ES-I3 (cell line): ENCODE data around the gene B3GNT2.
"Not testable (repeated sequence)": the region's sequence is repeated elsewhere in the genome, so short reads cannot be mapped to it uniquely, and the experiment has no call there.

Source experiments
- H3K36me3 ChIP-seq: 2 replicates; pipeline ENCODE4 v1.6.1; 2013; ENCODE audit warnings: mild to moderate bottlenecking, low read length, control low read depth, moderate library complexity; ENCODE audit not compliant: insufficient read depth
- H3K4me1 ChIP-seq: 2 replicates; pipeline ENCODE4 v1.6.1; 2013; ENCODE audit warnings: mild to moderate bottlenecking, control low read depth, low read length; ENCODE audit not compliant: insufficient read depth
- H3K9ac ChIP-seq: 2 replicates; pipeline ENCODE4 v1.6.1; 2013; ENCODE audit warnings: low read depth, mild to moderate bottlenecking, low read length, moderate library complexity
- H3K9me3 ChIP-seq: 2 replicates; pipeline ENCODE4 v1.6.1; 2013; ENCODE audit warnings: mild to moderate bottlenecking, low read length, moderate library complexity; ENCODE audit not compliant: control insufficient read depth, insufficient read depth

B3GNT2 gene

DNA sequence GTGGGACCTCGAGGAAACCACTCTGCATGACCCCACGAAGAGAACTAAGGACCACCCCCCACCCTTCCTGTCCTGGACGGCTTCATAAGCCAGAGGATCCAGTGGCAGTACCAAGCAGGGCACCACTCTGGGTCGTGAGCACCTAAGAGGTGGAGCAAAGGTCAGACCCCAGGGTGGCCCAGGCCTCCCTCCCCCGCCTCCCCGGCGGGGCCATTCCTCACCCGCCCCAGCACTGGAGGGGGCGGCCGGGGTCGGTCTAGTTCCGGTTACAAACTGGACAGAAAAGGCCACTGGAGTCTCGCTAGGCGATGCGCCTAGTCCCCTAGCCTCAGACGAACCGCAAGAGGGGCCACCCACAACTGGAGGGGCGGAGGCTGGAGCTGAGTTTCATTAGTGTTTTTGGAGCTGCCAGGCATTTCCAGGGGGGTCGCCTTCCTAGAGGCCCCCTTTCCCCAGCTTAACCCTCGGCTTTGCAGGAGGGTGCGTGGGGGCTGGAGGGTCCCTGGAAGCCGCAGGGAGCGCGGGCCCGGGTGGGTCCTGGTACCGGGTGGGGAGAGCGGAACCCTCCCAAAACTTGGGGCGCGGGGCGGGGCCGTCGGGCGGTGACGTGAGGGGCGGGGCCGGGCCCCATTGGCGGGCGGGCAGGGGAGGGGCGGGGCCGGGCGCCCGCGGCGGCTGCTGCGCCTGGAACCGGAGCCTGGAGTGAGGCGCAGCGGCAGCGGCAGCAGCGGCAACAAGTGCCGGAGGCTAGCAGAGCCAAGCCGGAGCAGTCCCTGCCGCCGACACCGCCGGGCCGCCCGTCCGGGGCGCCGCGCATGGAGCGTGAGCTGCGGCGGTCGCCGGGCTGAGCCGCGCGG is at the start of gene B3GNT2:
Gene B3GNT2, plus strand, starts transcription at position 695 of the 857 bp plus-strand sequence. CDS start 26,106 bp downstream, outside the sequence.
- Histone ChIP-seq H3K4me1 (peaks cover 16% of the 10 kb centered on the region), H3K36me3 (no peaks in the 10 kb centered on the region), H3K9me3 (no peaks in the 10 kb centered on the region), H3K9ac (peak within 1 kb of the TSS; percentile 94)

GRCh38 chr2:62146790-62147189 is 49.1 kb upstream of the B3GNT2 start:
- not testable (repeated sequence) for H3K9ac ChIP-seq, H3K9me3 ChIP-seq, H3K4me1 ChIP-seq, H3K36me3 ChIP-seq

DNA sequence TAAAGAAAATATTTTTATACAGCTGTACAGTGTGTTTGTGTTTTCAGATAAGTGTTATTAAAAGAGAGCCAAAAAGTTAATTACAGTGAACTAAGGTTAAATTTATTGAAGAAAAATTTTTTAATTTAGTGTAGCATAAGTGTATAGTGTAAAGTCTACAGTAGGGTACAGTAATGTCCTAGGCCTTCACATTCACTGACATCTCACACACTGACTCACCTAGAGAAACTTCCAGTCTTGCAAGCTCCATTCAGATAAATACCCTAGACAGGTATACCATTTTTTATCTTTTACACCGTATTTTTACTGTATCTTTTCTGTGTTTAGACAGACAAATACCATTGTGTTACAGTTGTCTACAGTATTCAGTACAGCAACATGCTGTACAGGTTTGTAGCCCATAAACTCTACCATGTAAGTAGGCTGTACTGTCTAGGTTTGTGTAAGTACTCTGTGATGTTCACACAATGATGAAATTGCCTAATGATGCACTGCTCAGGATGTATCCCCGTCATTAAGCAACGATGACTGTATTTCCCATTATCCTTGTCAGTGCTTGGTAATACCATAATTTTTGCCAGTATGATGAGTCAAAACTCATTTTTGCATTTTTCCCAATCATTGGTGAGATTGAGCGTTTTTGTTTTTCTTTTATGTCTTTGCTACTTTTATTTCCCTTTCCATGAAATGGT is 48.2 kb upstream of the B3GNT2 start:
- Histone ChIP-seq H3K4me1 (peaks cover 13% of the 10 kb centered on the region; the same call in 1 of the 2 replicates), H3K36me3 (no peaks in the 10 kb centered on the region), H3K9me3 (no peaks in the 10 kb centered on the region), H3K9ac (no peak overlapping the region)

DNA sequence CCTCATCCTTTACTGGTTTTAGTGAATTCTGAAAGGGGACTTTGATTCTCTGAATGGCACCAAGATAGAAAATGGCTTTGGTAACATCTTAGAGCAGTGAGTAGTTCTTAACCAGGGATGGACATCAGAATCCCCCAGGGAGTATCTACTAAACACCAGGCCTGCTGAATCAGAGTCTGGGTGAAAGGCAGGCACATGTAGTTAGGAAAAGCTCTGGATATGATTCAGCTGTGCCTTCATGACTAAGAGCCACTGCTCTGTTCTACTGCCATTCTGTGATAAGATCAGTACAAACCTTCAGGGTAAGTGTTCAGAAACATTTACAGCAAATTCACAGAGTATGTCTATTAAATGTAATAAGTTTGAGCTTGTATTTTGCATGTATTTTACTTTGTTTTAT is 46.2 kb upstream of the B3GNT2 start:
- Histone ChIP-seq H3K9me3 (no peaks in the 10 kb centered on the region), H3K36me3 (no peaks in the 10 kb centered on the region), H3K9ac (no peak overlapping the region), H3K4me1 (peaks cover 13% of the 10 kb centered on the region; the same call in 1 of the 2 replicates)

DNA sequence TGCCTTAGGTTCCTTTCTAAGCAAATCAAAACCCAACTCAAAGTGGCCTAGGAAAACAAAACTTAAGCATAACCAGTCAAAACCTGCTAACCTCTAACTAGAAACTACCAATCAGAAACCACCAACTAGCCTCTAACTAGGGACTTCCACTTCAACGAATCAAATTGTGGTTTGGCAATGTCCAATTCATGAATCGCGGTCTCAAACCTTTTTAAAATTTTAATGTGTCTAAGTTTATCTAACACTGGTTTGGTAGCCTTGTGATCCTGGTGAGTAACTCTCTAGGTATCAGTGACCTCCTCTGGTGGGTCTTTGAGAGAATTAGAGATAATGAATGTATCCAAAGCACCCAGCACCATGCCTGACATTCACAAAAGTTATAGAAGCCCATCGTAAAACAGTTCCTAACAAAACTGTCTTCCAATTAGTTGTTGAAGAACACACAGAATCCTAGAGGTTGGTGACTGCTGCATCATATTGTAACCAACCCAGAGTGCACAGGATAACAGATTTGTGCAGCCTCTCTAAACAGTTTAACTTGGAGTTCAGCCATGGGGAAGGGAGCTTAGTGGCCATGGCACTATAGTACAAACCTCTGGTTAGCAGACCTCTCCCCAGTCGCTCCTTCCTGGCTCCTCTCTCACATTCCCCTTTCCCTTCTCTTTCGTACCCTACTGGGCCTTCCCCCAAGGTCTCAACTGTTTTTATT is 45.2 kb upstream of the B3GNT2 start:
- no peak overlapping the region for H3K9ac ChIP-seq
- H3K4me1 ChIP-seq, result peaks cover 13% of the 10 kb centered on the region; the same call in 1 of the 2 replicates
- H3K36me3 ChIP-seq, result no peaks in the 10 kb centered on the region
- no peaks in the 10 kb centered on the region for H3K9me3 ChIP-seq

DNA sequence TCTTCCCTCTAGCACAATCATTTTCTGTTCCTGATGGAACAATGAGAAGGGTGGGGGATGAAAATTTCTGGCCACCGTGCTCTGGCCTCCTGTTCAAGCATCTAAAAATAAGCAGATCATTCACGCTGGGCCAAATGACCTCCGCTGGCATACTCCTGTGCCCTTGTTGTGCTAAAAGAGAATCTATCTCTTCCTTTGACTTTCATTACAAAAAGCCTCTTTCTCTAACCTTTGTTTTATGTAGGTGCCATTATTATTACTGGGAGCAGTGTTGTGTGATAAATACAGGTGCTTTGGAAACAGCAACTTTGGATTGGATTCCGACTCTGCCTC is 44.6 kb upstream of the B3GNT2 start:
- Histone ChIP-seq H3K9ac (no peak overlapping the region), H3K4me1 (peaks cover 13% of the 10 kb centered on the region; the same call in 1 of the 2 replicates), H3K36me3 (no peaks in the 10 kb centered on the region), H3K9me3 (no peaks in the 10 kb centered on the region)

- Histone ChIP-seq H3K4me1 (peaks cover 15% of the 10 kb centered on the region), H3K36me3 (no peaks in the 10 kb centered on the region), H3K9ac (no peak overlapping the region), H3K9me3 (no peaks in the 10 kb centered on the region)
Measured at GRCh38 chr2:62152000-62152399, 43.9 kb upstream of the B3GNT2 start.

GRCh38 chr2:62156861-62157496 is 38.9 kb upstream of the B3GNT2 start:
- Histone ChIP-seq H3K4me1 (peaks cover 7% of the 10 kb centered on the region), H3K9ac (no peak overlapping the region), H3K36me3 (no peaks in the 10 kb centered on the region), H3K9me3 (no peaks in the 10 kb centered on the region)

DNA sequence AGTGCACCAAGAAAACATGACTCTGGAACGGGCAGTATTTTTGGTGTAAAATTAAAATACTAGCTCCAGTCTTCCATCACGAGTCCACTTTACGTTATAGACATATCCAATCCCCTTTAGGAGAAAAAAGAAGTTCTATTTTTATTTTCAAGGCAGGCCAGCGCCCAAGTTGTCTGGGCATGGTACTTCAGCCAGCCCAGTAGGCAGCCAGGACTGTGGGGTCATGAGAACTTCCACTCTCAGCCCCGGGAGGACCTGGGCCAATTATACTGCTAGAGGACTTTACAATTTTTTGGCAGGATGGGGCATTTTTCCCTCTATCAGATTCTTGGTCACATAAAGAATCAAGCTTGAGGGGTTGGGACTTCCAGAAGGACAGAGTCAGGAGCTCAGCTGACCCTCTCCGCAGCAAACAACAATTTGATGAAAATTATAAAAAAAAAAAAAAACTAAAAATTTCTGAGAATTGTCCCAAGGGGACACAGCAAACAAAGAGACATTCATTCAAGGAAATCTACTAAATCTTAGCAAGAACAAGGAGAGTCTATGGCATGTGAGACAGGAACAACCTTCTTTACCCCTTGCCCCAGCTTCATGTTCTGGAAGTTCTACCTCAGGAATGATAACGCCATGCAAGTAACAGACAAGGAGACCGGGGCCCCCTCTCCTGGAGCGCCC is 37.3 kb upstream of the B3GNT2 start:
- no peaks in the 10 kb centered on the region for H3K36me3 ChIP-seq
- H3K9me3 ChIP-seq, result no peaks in the 10 kb centered on the region
- H3K9ac ChIP-seq, result no peak overlapping the region
- peaks cover 4% of the 10 kb centered on the region; the same call in 1 of the 2 replicates for H3K4me1 ChIP-seq

- not testable (repeated sequence) for H3K4me1 ChIP-seq, H3K9ac ChIP-seq, H3K36me3 ChIP-seq, H3K9me3 ChIP-seq
Measured at GRCh38 chr2:62160691-62161090, 35.2 kb upstream of the B3GNT2 start.

DNA sequence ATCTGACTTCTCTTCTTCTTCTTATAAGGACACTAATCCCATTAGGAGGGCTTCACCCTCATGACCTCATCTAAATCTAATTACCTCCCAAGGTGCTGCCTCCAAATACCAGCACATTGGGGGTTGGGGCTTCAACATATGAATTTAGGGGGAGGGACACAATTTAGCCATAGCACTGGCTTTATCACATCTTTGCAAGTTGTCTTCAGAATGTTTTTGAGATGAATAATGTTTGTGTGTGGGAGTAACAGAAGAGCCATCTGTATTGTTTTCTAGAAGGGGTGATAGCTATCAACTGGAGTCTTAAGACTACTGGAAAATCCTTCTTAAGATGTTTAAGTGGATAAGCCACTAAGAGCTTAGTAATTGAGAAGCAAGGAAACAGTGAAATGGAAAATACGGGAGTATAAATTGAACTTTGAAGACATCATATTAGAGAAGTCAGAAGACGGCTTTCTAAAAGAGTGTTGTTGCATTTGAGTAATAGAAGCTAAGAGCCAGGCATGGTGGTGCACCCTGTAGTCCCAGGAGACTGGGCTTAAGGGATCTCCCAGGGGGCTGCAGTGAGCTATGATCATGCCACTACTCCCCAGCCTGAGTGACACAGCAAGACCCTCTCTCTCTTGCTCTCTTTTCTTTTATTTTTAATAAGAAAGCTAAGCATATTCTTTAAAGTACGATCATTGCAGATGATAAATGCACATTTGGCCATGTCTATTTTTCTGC is 32.6 kb upstream of the B3GNT2 start:
- no peak overlapping the region for H3K9ac ChIP-seq
- no peaks in the 10 kb centered on the region for H3K36me3 ChIP-seq
- H3K9me3 ChIP-seq, result no peaks in the 10 kb centered on the region
- H3K4me1 ChIP-seq, result peaks cover 5% of the 10 kb centered on the region; the same call in 1 of the 2 replicates

- no peaks in the 10 kb centered on the region for H3K9me3 ChIP-seq
Measured at GRCh38 chr2:62163834-62164233, 32.1 kb upstream of the B3GNT2 start.

DNA sequence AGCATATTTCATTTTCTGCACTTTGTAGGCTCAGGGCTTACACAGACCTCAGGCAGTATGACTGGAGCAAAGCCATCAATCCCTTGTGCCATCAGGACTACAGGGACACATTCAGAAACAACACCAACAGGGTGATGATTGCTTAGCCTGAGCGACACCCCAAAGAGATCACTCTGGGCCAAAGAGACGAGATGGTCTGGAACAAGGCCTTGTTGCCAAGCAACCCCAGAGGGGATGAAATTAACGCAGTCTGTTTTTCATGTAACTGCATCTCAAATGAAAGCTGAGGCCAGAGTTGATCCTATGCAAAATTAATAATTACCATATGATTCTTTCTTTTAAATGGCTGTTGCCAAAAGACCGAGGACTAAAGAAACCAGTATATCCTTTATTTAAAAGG is 20.2 kb upstream of the B3GNT2 start:
- Histone ChIP-seq H3K9me3 (no peaks in the 10 kb centered on the region), H3K4me1 (no peaks in the 10 kb centered on the region), H3K36me3 (no peaks in the 10 kb centered on the region), H3K9ac (no peak overlapping the region)

More at GRCh38 chr2:62163834-62164233, 32.1 kb upstream of the B3GNT2 start:
- Histone ChIP-seq H3K9ac (no peak overlapping the region), H3K36me3 (no peaks in the 10 kb centered on the region), H3K4me1 (peaks cover 5% of the 10 kb centered on the region; the same call in 1 of the 2 replicates)
